Measurements from ENCODE around the gene POGK.
"Not testable (repeated sequence)": the region's sequence is repeated elsewhere in the genome, so short reads cannot be mapped to it uniquely, and the experiment has no call there.

POGK gene, protein sequence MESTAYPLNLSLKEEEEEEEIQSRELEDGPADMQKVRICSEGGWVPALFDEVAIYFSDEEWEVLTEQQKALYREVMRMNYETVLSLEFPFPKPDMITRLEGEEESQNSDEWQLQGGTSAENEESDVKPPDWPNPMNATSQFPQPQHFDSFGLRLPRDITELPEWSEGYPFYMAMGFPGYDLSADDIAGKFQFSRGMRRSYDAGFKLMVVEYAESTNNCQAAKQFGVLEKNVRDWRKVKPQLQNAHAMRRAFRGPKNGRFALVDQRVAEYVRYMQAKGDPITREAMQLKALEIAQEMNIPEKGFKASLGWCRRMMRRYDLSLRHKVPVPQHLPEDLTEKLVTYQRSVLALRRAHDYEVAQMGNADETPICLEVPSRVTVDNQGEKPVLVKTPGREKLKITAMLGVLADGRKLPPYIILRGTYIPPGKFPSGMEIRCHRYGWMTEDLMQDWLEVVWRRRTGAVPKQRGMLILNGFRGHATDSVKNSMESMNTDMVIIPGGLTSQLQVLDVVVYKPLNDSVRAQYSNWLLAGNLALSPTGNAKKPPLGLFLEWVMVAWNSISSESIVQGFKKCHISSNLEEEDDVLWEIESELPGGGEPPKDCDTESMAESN

DNA sequence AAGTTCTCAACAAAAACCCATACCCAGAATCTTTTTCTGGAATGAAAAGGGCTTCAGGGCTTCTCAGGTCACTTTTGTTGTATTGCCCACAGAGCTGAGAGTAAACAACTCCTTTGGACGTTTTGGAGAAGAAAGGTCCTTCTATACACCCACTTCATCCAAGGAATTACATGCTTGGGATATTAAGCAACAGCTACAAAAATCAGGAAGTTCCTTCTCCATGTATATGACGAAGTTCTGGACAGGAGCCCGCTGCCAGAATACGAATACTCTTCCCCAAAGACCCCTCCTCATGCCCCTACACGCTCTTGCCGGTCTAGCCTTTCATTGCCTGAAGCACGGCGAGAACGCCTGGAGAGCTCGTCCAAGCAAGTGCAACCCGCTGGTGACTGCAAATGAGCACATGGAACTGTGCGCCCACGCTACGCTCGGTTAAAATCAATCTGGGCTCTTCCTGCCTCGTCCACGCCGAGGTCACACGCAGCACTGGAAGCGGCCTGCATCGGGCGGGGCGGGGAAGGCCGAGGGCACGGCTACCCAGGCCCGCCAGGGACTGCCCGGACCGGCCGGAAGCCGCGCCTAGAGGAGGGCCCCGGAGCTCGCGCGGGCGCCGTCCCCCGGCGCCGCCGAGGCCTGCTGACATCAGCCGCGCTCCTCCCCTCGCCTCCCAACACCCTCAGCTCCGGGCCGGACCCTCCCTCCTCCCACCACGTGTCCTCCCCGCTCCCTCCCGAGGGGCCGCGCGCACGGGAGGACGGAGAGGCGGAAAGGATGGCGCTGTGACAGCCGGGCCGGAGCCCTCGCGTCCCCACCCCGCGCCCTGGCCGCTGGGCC, at the start of gene POGK:
POGK (plus strand) TSS at position 710 of the 834 bp plus-strand sequence. CDS start 1,482 bp downstream, outside the sequence.
- no peaks in the 10 kb centered on the region for H3K27me3 ChIP-seq (ENCODE audit: insufficient read depth, low read length)
- H3K4me3 ChIP-seq (ENCODE audit: low read length) = peak within 1 kb of the TSS; percentile 75
- H3K9me3 ChIP-seq (ENCODE audit: low read length) = peaks cover 2% of the 10 kb centered on the region
- H3K36me3 ChIP-seq (ENCODE audit: insufficient read depth, low read length) = peaks cover 34% of the 10 kb centered on the region
- peaks cover 23% of the 10 kb centered on the region for H3K4me1 ChIP-seq (ENCODE audit: insufficient read depth, low read length)
- peak within 1 kb of the TSS; percentile 92 for H2AFZ ChIP-seq (ENCODE audit: low read depth, low read length)

DNA sequence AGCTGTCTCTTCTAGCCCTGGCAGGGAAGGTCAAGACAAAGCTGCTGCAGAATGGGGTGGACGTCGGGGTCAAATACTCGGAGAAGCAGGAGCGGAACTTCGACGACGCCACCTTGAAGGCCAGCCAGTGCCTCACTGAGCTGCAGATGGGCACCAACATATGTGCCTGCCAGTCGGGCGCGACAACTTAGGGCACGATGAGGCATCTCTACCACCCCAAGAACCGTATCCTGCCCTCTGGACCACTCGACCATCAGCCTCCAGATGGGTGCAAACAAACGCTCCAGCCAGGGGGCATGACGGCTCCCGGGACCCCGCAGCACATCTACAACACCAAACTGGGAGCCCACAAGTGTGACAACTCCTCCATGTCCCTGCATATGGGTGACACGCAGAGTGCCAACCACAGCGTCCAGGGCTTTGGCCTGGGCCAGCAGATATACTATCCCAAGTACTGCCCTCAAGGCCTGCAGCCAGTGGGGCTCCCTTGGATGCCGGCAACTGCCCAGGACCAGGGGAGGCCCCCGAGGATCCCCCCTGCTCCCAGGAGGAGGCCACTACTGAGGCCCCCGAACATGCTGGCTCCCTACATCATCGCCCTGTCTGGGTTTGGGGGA, 42.5 kb upstream of the POGK start:
- Histone ChIP-seq H3K36me3 (ENCODE audit: insufficient read depth, low read length) (no peaks in the 10 kb centered on the region), H2AFZ (ENCODE audit: low read depth, low read length) (no peak overlapping the region), H3K9me3 (ENCODE audit: low read length) (no peaks in the 10 kb centered on the region), H3K27me3 (ENCODE audit: insufficient read depth, low read length) (peaks cover 8% of the 10 kb centered on the region), H3K4me3 (ENCODE audit: low read length) (no peak overlapping the region), H3K4me1 (ENCODE audit: insufficient read depth, low read length) (no peaks in the 10 kb centered on the region)

DNA sequence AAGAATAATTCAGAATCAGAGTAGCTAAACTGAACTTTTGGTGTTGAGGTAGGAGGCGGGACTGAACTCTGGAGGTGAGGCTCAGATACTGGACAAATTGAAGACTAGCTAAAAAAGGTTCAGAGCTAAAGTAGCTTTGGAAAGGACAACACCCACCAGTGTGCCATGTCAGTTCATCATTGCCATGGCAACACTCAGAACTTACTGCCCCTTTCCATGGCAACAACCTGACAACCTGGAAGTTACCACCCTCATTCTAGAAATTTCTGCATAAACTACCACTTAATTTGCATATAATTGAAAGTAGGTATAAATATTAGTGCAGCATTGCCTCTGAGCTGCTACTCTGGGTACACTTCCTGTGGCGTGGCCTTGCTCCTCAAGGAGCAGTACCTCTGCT, 30.3 kb upstream of the POGK start:
- peaks cover 24% of the 10 kb centered on the region for H3K4me1 ChIP-seq (ENCODE audit: insufficient read depth, low read length)
- no peak overlapping the region for H2AFZ ChIP-seq (ENCODE audit: low read depth, low read length)
- no peak overlapping the region for H3K4me3 ChIP-seq (ENCODE audit: low read length)
- H3K36me3 ChIP-seq (ENCODE audit: insufficient read depth, low read length) = no peaks in the 10 kb centered on the region
- no peaks in the 10 kb centered on the region for H3K9me3 ChIP-seq (ENCODE audit: low read length)
- H3K27me3 ChIP-seq (ENCODE audit: insufficient read depth, low read length) = no peaks in the 10 kb centered on the region

DNA sequence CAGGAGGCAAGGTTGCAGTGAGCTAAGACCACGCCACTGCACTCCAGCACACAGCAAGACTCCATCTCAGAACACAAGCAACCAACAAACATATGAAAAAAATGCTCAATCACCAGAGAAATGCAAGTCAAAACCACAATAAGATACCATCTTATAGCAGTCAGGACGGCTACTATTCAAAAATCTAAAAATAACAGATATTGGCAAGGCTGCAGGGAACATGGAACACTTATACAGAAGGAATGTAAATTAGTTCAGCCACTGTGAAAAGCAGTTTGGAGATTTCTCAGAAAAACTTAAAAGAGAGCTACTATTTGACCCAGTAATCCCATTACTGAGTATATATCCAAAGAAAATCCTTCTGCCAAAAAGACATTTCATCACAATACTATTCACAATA, 27.6 kb upstream of the POGK start:
- peaks cover 13% of the 10 kb centered on the region for H3K4me1 ChIP-seq (ENCODE audit: insufficient read depth, low read length)
- H3K9me3 ChIP-seq (ENCODE audit: low read length) = no peaks in the 10 kb centered on the region
- no peaks in the 10 kb centered on the region for H3K27me3 ChIP-seq (ENCODE audit: insufficient read depth, low read length)
- H3K4me3 ChIP-seq (ENCODE audit: low read length) = no peak overlapping the region
- no peaks in the 10 kb centered on the region for H3K36me3 ChIP-seq (ENCODE audit: insufficient read depth, low read length)
- H2AFZ ChIP-seq (ENCODE audit: low read depth, low read length) = no peak overlapping the region

DNA sequence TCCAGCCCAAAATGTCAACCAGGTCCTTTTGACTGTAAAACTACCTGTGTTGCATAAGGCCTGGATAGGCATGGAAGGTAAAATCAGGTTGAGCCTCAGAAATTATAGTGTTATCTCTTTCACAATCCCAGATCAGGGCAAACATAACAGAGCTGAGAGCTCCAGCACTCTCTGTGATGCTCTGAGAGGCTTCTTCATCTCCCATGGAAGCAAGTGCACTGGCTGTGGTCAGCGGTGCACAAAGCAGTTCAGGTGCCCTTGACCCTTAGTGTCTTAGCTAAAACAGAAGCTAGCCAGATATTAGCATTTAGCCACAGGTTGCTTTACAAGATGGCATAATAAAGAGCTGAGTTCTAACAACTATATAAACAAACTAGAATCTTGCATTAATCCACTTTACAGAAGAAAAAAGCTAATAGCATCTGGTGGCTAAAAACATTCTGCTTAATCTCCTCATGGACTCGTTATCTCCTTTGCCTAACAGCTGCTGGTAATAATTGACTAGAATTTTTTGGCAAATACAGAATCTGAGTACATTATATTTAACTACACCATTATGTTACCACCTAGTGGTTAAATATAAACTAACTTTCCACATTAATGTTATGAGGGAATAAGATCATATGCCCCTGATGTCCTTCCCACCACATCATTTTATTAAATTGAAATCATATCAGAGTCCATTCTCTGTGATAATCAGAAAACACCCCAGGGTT, 25.6 kb upstream of the POGK start:
- Histone ChIP-seq H3K27me3 (ENCODE audit: insufficient read depth, low read length) (no peaks in the 10 kb centered on the region), H2AFZ (ENCODE audit: low read depth, low read length) (no peak overlapping the region), H3K9me3 (ENCODE audit: low read length) (no peaks in the 10 kb centered on the region), H3K4me1 (ENCODE audit: insufficient read depth, low read length) (peaks cover 8% of the 10 kb centered on the region), H3K4me3 (ENCODE audit: low read length) (no peak overlapping the region), H3K36me3 (ENCODE audit: insufficient read depth, low read length) (no peaks in the 10 kb centered on the region)

DNA sequence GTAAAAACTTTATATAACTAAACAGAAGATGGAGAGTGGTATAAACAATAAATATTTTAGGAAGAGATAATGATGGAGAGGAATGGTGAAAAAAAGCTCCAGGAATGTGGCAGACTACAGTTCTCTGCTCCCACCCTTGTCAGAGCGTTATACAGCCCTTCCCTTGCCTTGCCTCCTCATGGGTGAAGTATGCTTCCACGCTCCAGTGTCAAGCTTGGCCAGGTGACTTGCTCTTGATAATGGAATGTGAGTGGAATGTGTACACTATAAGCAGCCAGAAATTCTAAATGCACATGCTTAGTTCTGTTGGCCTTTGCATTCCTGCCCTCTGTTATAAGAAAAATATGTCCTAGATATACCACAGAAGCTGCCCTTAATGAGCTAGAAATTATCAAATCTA, 24.7 kb upstream of the POGK start:
- Histone ChIP-seq H3K4me1 (ENCODE audit: insufficient read depth, low read length) (no peaks in the 10 kb centered on the region), H3K9me3 (ENCODE audit: low read length) (no peaks in the 10 kb centered on the region), H3K4me3 (ENCODE audit: low read length) (no peak overlapping the region), H2AFZ (ENCODE audit: low read depth, low read length) (no peak overlapping the region), H3K36me3 (ENCODE audit: insufficient read depth, low read length) (no peaks in the 10 kb centered on the region), H3K27me3 (ENCODE audit: insufficient read depth, low read length) (no peaks in the 10 kb centered on the region)

DNA sequence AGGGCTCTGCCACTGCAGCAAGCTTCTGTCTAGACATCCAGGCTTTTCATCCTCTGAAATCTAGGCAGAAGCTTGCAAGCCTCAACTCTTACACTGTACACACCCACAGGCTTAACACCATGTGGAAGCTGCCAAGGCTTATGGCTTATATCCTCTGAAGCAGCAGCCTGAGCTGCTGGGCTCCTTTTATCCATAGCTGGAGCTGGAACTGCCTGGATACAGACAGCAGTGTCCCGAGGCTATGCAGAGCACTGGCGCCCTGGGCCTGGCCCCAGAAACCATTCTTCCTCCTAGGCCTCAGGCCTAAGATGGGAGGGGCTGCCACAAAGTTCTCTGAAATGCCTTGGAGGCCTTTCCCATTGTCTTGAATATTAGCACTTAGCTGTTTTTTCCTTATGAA, 19.3 kb upstream of the POGK start:
- Histone ChIP-seq H2AFZ (ENCODE audit: low read depth, low read length) (no peak overlapping the region), H3K4me3 (ENCODE audit: low read length) (no peak overlapping the region), H3K9me3 (ENCODE audit: low read length) (no peaks in the 10 kb centered on the region), H3K4me1 (ENCODE audit: insufficient read depth, low read length) (no peaks in the 10 kb centered on the region), H3K27me3 (ENCODE audit: insufficient read depth, low read length) (no peaks in the 10 kb centered on the region), H3K36me3 (ENCODE audit: insufficient read depth, low read length) (no peaks in the 10 kb centered on the region)

DNA sequence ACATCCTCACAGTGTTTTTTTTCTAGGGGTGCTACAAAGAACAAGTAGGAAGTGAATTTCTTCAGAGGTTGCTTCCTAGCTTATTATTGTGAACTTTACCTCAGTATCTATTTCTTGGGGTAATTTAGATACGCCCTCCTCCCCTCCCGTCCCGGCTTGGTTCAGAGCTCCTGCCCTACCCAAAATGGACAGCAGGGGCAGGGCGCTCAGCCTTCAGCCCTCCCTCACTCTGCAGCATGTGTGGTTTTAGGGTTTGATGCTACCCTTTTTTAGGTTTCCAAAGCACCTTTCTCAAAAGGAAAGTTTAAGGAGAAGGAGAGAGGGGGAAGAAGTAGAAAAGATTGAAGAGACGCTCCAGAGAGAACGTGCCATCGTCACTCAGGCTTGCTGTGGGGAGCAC, 16.9 kb upstream of the POGK start:
- no peaks in the 10 kb centered on the region for H3K4me1 ChIP-seq (ENCODE audit: insufficient read depth, low read length)

DNA sequence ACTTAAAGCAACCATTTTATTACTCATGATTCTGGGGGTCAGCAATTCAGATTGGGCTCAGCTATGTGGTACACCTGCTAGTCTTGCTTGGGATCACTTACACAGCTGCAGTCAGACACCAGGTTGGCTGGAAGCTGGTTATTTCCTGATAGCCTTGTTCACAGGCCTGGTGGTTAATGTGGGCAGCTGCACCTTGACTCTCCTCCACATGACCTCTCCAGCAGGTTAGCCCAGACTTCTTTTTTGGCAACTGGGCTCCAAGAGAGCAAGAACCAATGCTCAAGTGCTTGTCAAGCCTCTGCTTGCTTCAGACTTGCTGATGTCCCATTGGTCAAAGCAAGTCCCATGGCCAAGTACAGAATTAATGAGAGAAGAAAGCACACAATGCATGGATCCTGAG, 11.8 kb upstream of the POGK start:
- H3K9me3 ChIP-seq (ENCODE audit: low read length) = peaks cover 3% of the 10 kb centered on the region
- no peaks in the 10 kb centered on the region for H3K36me3 ChIP-seq (ENCODE audit: insufficient read depth, low read length)
- H3K4me1 ChIP-seq (ENCODE audit: insufficient read depth, low read length) = no peaks in the 10 kb centered on the region
- H2AFZ ChIP-seq (ENCODE audit: low read depth, low read length) = no peak overlapping the region
- no peak overlapping the region for H3K4me3 ChIP-seq (ENCODE audit: low read length)
- peaks cover 8% of the 10 kb centered on the region for H3K27me3 ChIP-seq (ENCODE audit: insufficient read depth, low read length)

More for the DNA sequence above, 16.9 kb upstream of the POGK start:
- H3K4me3 ChIP-seq (ENCODE audit: low read length) = no peak overlapping the region
- no peaks in the 10 kb centered on the region for H3K9me3 ChIP-seq (ENCODE audit: low read length)
- H3K36me3 ChIP-seq (ENCODE audit: insufficient read depth, low read length) = no peaks in the 10 kb centered on the region
- no peaks in the 10 kb centered on the region for H3K27me3 ChIP-seq (ENCODE audit: insufficient read depth, low read length)
- no peak overlapping the region for H2AFZ ChIP-seq (ENCODE audit: low read depth, low read length)

DNA sequence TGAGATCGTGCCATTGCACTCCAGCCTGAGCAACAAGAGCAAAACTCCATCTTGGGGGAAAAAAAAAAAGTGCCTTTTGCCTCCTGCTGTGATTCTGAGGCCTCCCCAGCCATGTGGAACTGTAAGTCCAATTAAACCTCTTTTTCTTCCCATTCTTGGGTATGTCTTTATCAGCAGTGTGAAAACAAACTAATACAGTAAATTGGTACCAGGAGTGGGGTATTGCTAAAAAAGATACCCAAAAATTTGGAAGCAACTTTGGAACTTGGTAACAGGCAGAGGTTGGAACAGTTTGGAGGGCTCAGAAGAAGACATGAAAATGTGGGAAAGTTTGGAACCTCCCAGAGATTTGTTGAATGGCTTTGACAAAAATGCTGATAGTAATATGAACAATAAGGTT, 9.5 kb upstream of the POGK start:
- H3K4me1 ChIP-seq (ENCODE audit: insufficient read depth, low read length) = not testable (repeated sequence)

DNA sequence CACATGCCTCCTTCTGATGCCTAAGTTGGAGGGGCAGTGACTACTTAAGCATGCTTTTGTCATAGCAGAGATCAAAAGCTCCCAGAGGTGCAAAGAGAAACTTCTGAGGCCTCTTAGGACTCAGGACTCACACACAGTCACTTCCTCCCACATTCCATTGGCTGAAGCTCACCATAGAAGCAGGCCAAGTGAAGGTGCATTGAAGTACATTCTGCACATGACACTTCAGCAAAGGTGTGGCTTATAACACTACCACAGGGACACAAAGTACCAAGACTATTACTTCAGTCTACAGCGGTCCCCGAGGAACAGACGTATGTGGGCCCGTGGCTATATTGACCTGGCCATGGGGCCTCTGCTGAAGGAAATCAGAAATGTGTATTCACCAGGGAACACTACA, 2.5 kb upstream of the POGK start:
- H3K27me3 ChIP-seq (ENCODE audit: insufficient read depth, low read length) = peaks cover 14% of the 10 kb centered on the region
- H3K4me1 ChIP-seq (ENCODE audit: insufficient read depth, low read length) = peaks cover 23% of the 10 kb centered on the region
- H3K4me3 ChIP-seq (ENCODE audit: low read length) = no peak overlapping the region
- H3K36me3 ChIP-seq (ENCODE audit: insufficient read depth, low read length) = peaks cover 11% of the 10 kb centered on the region
- peaks cover 2% of the 10 kb centered on the region for H3K9me3 ChIP-seq (ENCODE audit: low read length)
- no peak overlapping the region for H2AFZ ChIP-seq (ENCODE audit: low read depth, low read length)

More for the DNA sequence above, 9.5 kb upstream of the POGK start:
- not testable (repeated sequence) for H3K4me3 ChIP-seq (ENCODE audit: low read length); H2AFZ ChIP-seq (ENCODE audit: low read depth, low read length); H3K9me3 ChIP-seq (ENCODE audit: low read length); H3K36me3 ChIP-seq (ENCODE audit: insufficient read depth, low read length)
- H3K27me3 ChIP-seq (ENCODE audit: insufficient read depth, low read length) = peaks cover 15% of the 10 kb centered on the region

DNA sequence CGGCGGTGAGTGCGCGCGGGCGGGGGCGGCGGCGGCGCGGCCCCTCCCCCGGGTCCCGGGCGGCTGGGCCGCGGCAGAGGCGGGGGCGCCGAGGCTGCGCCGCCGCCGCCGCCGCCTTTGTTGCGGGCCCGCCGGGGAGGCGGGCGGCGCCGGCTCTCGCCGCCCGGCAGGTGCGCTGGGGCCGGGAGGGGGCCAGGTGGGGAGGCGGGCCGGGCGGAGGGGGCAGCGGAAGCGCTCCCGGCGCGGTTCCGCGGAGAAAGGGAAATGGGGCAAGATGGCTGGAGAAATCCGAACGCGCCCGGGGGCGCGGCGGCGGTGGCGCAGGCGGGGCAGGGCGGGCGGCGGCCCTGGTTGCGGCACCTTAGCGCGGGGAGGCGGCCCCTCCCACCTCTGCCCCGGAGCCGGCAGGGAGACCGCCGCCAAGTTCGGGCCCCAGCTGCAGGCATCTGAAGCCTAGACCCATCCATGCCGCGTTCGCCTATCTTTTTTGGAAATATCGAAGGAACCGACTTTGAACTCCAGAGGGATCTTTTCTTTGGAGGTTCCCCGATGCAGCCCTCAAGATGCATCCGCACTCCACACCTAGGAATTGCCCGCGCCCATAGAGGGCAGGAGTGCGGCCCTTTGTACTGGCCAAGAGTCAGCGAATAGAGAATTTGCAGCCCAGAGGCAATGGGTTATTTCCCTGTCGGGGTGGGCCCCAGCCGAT, 479 bp downstream of the POGK start:
- Histone ChIP-seq H3K4me1 (ENCODE audit: insufficient read depth, low read length) (peaks cover 23% of the 10 kb centered on the region), H3K27me3 (ENCODE audit: insufficient read depth, low read length) (no peaks in the 10 kb centered on the region), H3K4me3 (ENCODE audit: low read length) (peak overlapping the region; percentile 75), H2AFZ (ENCODE audit: low read depth, low read length) (peak overlapping the region; percentile 42), H3K9me3 (ENCODE audit: low read length) (no peaks in the 10 kb centered on the region), H3K36me3 (ENCODE audit: insufficient read depth, low read length) (peaks cover 41% of the 10 kb centered on the region)

Data from neuron (in vitro differentiated cells).